Osteoblast (primary cell): ENCODE results near the gene DNER. TPM values are rescaled to one million over a fixed set of nuclear protein-coding genes. Genes with fewer than 3 reads are reported as not detected.

ENCODE experiments used
- DNase-seq: peaks from one replicate; pipeline ENCODE4 v3.0.0; 2011; ENCODE audit warnings: low spot score, mixed read lengths; ENCODE audit not compliant: insufficient read length; ENCODE audit errors: missing footprints
- H2AFZ ChIP-seq: 2 replicates; pipeline ENCODE4 v1.6.0; 2011; ENCODE audit warnings: mild to moderate bottlenecking, low read length
- H3K27ac ChIP-seq: 2 replicates; pipeline ENCODE4 v1.5.1; 2011; ENCODE audit warnings: mild to moderate bottlenecking, low read depth, low read length, moderate library complexity
- H3K27me3 ChIP-seq: 2 replicates; pipeline ENCODE4 v1.6.0; 2012; ENCODE audit warnings: mild to moderate bottlenecking, control low read depth, inconsistent platforms, low read length, moderate library complexity; ENCODE audit not compliant: insufficient read depth
- H3K36me3 ChIP-seq: 2 replicates; pipeline ENCODE4 v1.5.1; 2011; ENCODE audit warnings: mild to moderate bottlenecking, low read length, control low read depth, moderate library complexity; ENCODE audit not compliant: insufficient read depth
- H3K4me1 ChIP-seq: 2 replicates; pipeline ENCODE4 v1.5.1; 2011; ENCODE audit warnings: mild to moderate bottlenecking, low read length, control low read depth, moderate library complexity; ENCODE audit not compliant: insufficient read depth
- H3K4me2 ChIP-seq: 2 replicates; pipeline ENCODE4 v1.6.0; 2011; ENCODE audit warnings: mild to moderate bottlenecking, low read length; ENCODE audit not compliant: insufficient read depth
- H3K4me3 ChIP-seq: fragments of 200-600 bp; sonication (generic); 3 replicates; pipeline ENCODE4 v1.5.1; 2012; ENCODE audit warnings: mild to moderate bottlenecking, low read length, inconsistent platforms; ENCODE audit not compliant: insufficient read depth
- H3K79me2 ChIP-seq: 2 replicates; pipeline ENCODE4 v1.6.0; 2012; ENCODE audit warnings: mild to moderate bottlenecking, low read length, control low read depth, inconsistent platforms; ENCODE audit not compliant: insufficient read depth
- H3K9me3 ChIP-seq: 2 replicates; pipeline ENCODE4 v1.5.1; 2011; ENCODE audit warnings: low read depth, low read length, control low read depth
- H4K20me1 ChIP-seq: 2 replicates; pipeline ENCODE4 v1.6.0; 2012; ENCODE audit warnings: mild to moderate bottlenecking, low read length, control low read depth; ENCODE audit not compliant: insufficient read depth
- CTCF ChIP-seq: IDR thresholded peaks from 2 replicates; pipeline ENCODE4 v1.5.1; 2011; ENCODE audit warnings: mild to moderate bottlenecking, low read depth, low read length, moderate library complexity; ENCODE audit errors: extremely low read depth
- total RNA-seq: library from RNA; depleted of rRNA; stranded (reverse); fragments of >200 nt; gene quantifications from 2 replicates; pipeline ENCODE4 v1.2.3, GENCODE V29; 2012

Gene DNER
- total RNA-seq, 1 donor = 0.36 TPM

GRCh38 chr2:229738024-229738625 lies 23.8 kb upstream of the DNER start:
- H3K4me1 ChIP-seq = no peaks in the 10 kb centered on the region
- no peaks in the 10 kb centered on the region for H3K27me3 ChIP-seq
- no peaks in the 10 kb centered on the region for H4K20me1 ChIP-seq
- TF ChIP-seq CTCF = no peak
- no peak overlapping the region for H3K4me2 ChIP-seq
- H2AFZ ChIP-seq = no peak overlapping the region
- no peaks in the 10 kb centered on the region for H3K36me3 ChIP-seq
- no peak overlapping the region for H3K4me3 ChIP-seq
- no peak for DNase-seq
- peaks cover 2% of the 10 kb centered on the region for H3K9me3 ChIP-seq
- no peaks in the 10 kb centered on the region for H3K79me2 ChIP-seq
- no peak overlapping the region for H3K27ac ChIP-seq

- no peaks in the 10 kb centered on the region for H3K79me2 ChIP-seq
- no peak overlapping the region for H3K4me3 ChIP-seq
- no peak overlapping the region for H3K4me2 ChIP-seq
- no peaks in the 10 kb centered on the region for H3K27me3 ChIP-seq
- no peaks in the 10 kb centered on the region for H4K20me1 ChIP-seq
- TF ChIP-seq CTCF = no peak
- H3K4me1 ChIP-seq = no peaks in the 10 kb centered on the region
- no peak for DNase-seq
- peaks cover 2% of the 10 kb centered on the region for H3K9me3 ChIP-seq
- no peak overlapping the region for H3K27ac ChIP-seq
- H3K36me3 ChIP-seq = no peaks in the 10 kb centered on the region
- no peak overlapping the region for H2AFZ ChIP-seq
Measured at GRCh38 chr2:229734410-229734809, 20.1 kb upstream of the DNER start.

GRCh38 chr2:229733611-229734245 lies 19.4 kb upstream of the DNER start:
- peaks cover 2% of the 10 kb centered on the region for H3K9me3 ChIP-seq
- no peak overlapping the region for H3K4me3 ChIP-seq
- no peaks in the 10 kb centered on the region for H3K27me3 ChIP-seq
- no peak overlapping the region for H2AFZ ChIP-seq
- no peaks in the 10 kb centered on the region for H3K4me1 ChIP-seq
- H3K79me2 ChIP-seq = no peaks in the 10 kb centered on the region
- TF ChIP-seq CTCF = no peak
- no peaks in the 10 kb centered on the region for H4K20me1 ChIP-seq
- H3K36me3 ChIP-seq = no peaks in the 10 kb centered on the region
- H3K27ac ChIP-seq = no peak overlapping the region
- no peak overlapping the region for H3K4me2 ChIP-seq
- no peak for DNase-seq

GRCh38 chr2:229732897-229733296 lies 18.5 kb upstream of the DNER start:
- TF ChIP-seq CTCF = no peak
- no peaks in the 10 kb centered on the region for H3K4me1 ChIP-seq
- H3K4me3 ChIP-seq = no peak overlapping the region
- no peak overlapping the region for H3K27ac ChIP-seq
- H3K27me3 ChIP-seq = no peaks in the 10 kb centered on the region
- no peak overlapping the region for H3K4me2 ChIP-seq
- DNase-seq = no peak
- H3K36me3 ChIP-seq = no peaks in the 10 kb centered on the region
- H4K20me1 ChIP-seq = no peaks in the 10 kb centered on the region
- no peaks in the 10 kb centered on the region for H3K79me2 ChIP-seq
- peaks cover under 1% of the 10 kb centered on the region for H3K9me3 ChIP-seq
- H2AFZ ChIP-seq = no peak overlapping the region
